Gastrocnemius medialis (tissue), 4 donors: ENCODE data around the gene NEDD1. TPM values are rescaled to one million over a fixed set of nuclear protein-coding genes. Genes with fewer than 3 reads are reported as not detected.

Experiments
- ATAC-seq, 2 donors: fragments of 150-250 bp; one replicate each; pipeline ENCODE4 v1.9.1; 2016
- DNase-seq, 2 donors: peaks; one replicate each; pipeline ENCODE4 v3.0.0-alpha.2; 2019
- H3K27ac ChIP-seq, 4 donors: fragments of 200-600 bp; sonication (generic); 1 replicate in 1 of 4; 2 replicates in 3 of 4; pipeline ENCODE4 v1.5.1; 2016 to 2018; ENCODE audit warnings: mild to moderate bottlenecking in 2 of 4, moderate library complexity in 1 of 4
- H3K27me3 ChIP-seq, 3 donors: fragments of 200-600 bp; sonication (generic) in 2 of 3; 1 replicate in 1 of 3; 2 replicates in 2 of 3; pipeline versions ENCODE4 v1.5.1 to v1.6.0; 2016 to 2019; ENCODE audit warnings: mild to moderate bottlenecking in 1 of 3, moderate library complexity in 1 of 3
- H3K36me3 ChIP-seq, 2 donors: fragments of 200-600 bp; sonication (generic) in 1 of 2; one replicate each; pipeline ENCODE4 v1.5.1; 2017 to 2018
- H3K4me1 ChIP-seq, 2 donors: fragments of 200-600 bp; sonication (generic) in 1 of 2; one replicate each; pipeline ENCODE4 v1.5.1; 2016 to 2017; ENCODE audit warnings: mild to moderate bottlenecking in 2 of 2
- H3K4me3 ChIP-seq, 4 donors: fragments of 200-600 bp; sonication (generic) in 3 of 4; 1 replicate in 1 of 4; 2 replicates in 3 of 4; pipeline ENCODE4 v1.5.1; 2016 to 2019; ENCODE audit warnings: mild to moderate bottlenecking in 2 of 4
- H3K9me3 ChIP-seq, 3 donors: fragments of 200-600 bp; sonication (generic) in 2 of 3; 1 replicate in 1 of 3; 2 replicates in 2 of 3; pipeline ENCODE4 v1.5.1; 2016 to 2019
- POLR2A ChIP-seq, 2 donors: fragments of 450-650 bp; IDR thresholded peaks; one replicate each; pipeline ENCODE4 v1.6.1; 2017; ENCODE audit warnings: antibody characterized with exemption in 2 of 2, mild to moderate bottlenecking in 2 of 2, moderate library complexity in 2 of 2
- in situ Hi-C, 4 donors: fragments of 200-750 bp; cut with MboI; loops; one replicate each; pipeline versions ENCODE4 v1.15.0 to v1.8.0; 2017; ENCODE audit warnings: low sequenced_read_pairs in 4 of 4
- intact Hi-C: fragments of 100-400 bp; cut with DNase I; formaldehyde crosslinking; loops from one replicate; pipeline ENCODE4 v1.15.1; 2023; ENCODE audit warnings: low total_unique reads
- total RNA-seq, 4 donors: library from RNA; depleted of rRNA; stranded (reverse); fragments of >200 nt; gene quantifications; one replicate each; pipeline versions ENCODE4 v1.1.0 to v1.2.3, GENCODE V29; 2016
- TF ChIP-seq, protein P1 (sequence below), 5 experiments: fragments of 450-650 bp in 3 of 5; fragments of 200-600 bp in 2 of 5; sonication (generic) in 2 of 5; IDR thresholded peaks in 4 of 5; conservative IDR thresholded peaks in 1 of 5; 1 replicate in 4 of 5; 2 replicates in 1 of 5; pipeline ENCODE4 v1.5.1; 2016 to 2019; ENCODE audit warnings: antibody characterized with exemption in 5 of 5, mild to moderate bottlenecking in 3 of 5, moderate library complexity in 3 of 5

Gene NEDD1
- total RNA-seq, 4 donors from 2014 or later = 15.1 to 29.4 (median 22.1) TPM

DNA sequence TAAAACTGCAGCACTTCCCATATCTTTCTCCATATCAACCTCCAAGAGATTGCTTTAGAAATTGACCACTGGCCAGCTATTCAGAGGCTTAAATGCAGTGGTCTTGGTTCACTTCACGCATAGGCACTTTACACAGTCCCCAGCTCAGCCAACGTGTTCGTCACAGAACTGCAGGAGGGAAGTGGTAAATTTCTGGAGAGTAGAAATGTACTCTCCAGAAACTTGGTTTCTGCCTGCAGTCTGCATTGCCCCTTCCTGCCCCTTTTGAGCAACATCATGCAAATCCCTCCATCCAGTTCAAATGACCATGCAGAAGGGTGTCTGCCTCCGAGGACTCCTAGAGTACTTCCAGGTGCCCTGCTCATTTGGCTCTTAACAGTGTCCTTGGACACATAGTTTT is 42.7 kb upstream of the NEDD1 start:
- Histone ChIP-seq H3K27me3 (no peaks in the 10 kb centered on the region), H3K27ac (no peak overlapping the region), H3K4me1 (no peaks in the 10 kb centered on the region), H3K9me3 (no peaks in the 10 kb centered on the region), H3K36me3 (no peaks in the 10 kb centered on the region), H3K4me3 (no peak overlapping the region)
- DNase-seq (no peak), ATAC-seq (no peak)
- TF ChIP-seq POLR2A (IDR thresholded peaks at IDR 0.05) = no peak
- TF ChIP-seq, protein P1, sequence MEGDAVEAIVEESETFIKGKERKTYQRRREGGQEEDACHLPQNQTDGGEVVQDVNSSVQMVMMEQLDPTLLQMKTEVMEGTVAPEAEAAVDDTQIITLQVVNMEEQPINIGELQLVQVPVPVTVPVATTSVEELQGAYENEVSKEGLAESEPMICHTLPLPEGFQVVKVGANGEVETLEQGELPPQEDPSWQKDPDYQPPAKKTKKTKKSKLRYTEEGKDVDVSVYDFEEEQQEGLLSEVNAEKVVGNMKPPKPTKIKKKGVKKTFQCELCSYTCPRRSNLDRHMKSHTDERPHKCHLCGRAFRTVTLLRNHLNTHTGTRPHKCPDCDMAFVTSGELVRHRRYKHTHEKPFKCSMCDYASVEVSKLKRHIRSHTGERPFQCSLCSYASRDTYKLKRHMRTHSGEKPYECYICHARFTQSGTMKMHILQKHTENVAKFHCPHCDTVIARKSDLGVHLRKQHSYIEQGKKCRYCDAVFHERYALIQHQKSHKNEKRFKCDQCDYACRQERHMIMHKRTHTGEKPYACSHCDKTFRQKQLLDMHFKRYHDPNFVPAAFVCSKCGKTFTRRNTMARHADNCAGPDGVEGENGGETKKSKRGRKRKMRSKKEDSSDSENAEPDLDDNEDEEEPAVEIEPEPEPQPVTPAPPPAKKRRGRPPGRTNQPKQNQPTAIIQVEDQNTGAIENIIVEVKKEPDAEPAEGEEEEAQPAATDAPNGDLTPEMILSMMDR (IDR thresholded peaks at IDR 0.05 in 4 of 5, conservative IDR thresholded peaks at IDR 0.05 in 1 of 5) = no peak
- in situ Hi-C loops = loop anchor here in 1 of 4 donors (25.0 kb wide), 1 partner anchor 102 kb away; no protein-coding TSS in a partner anchor
- intact Hi-C loops = no loop called here

DNA sequence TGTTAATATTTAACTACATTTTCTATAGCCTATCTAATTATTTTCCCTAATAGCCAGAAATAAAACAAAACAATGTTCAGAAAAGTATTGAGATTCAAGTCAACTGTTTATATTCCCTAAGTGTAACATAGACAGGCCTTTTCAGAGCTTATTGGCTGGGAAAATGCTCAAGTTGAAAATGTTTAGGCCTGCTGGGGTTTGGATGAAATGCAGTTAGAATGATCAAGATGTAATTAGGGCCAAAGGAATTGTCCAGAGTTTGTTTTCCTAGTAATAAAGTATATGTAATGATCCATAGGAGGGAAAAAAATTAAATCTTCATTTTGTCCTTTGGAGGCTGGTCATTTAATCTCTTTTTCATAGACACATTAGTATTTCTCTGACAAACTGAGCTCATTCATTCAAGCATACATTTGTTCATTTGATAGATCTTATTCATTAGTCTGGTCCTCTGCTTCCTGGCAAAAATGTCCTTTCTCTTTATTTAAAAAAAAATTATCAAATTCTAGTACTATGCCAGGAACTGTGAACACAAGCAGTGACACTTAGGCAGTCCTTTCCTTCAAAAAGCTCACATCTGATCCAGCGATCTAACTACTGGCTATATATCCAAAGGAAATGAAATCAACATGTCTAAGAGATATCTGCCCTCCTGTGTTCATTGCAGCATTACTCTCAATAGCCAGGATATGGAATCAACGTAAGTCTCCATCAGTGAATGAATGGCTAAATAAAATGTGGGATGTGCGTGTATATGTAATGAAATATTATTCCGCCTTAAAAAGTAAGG is 40.1 kb upstream of the NEDD1 start:
- intact Hi-C loops (no loop called here), in situ Hi-C loops (loop anchor here in 1 of 4 donors (25.0 kb wide), 1 partner anchor 105 kb away; no protein-coding TSS in a partner anchor)
- ATAC-seq (no peak), DNase-seq (no peak)
- no peak for TF ChIP-seq POLR2A (IDR thresholded peaks at IDR 0.05)
- TF ChIP-seq, protein P1 (IDR thresholded peaks at IDR 0.05 in 4 of 5, conservative IDR thresholded peaks at IDR 0.05 in 1 of 5) = no peak
- Histone ChIP-seq H3K36me3 (no peaks in the 10 kb centered on the region), H3K9me3 (no peaks in the 10 kb centered on the region), H3K4me3 (no peak overlapping the region), H3K4me1 (no peaks in the 10 kb centered on the region), H3K27me3 (no peaks in the 10 kb centered on the region), H3K27ac (no peak overlapping the region)

- H3K4me1 ChIP-seq = no peaks in the 10 kb centered on the region
- H3K27ac ChIP-seq = no peak overlapping the region
- no peaks in the 10 kb centered on the region for H3K27me3 ChIP-seq
- in situ Hi-C loops = loop anchor here in 1 of 4 donors (25.0 kb wide), 1 partner anchor 109 kb away; no protein-coding TSS in a partner anchor
- DNase-seq (no peak), ATAC-seq (no peak)
- TF ChIP-seq POLR2A (IDR thresholded peaks at IDR 0.05) = no peak
- TF ChIP-seq, protein P1 (IDR thresholded peaks at IDR 0.05 in 4 of 5, conservative IDR thresholded peaks at IDR 0.05 in 1 of 5) = no peak
- no peaks in the 10 kb centered on the region for H3K36me3 ChIP-seq
- intact Hi-C loops = no loop called here
- H3K9me3 ChIP-seq = no peaks in the 10 kb centered on the region
- no peak overlapping the region for H3K4me3 ChIP-seq
Observed at GRCh38 chr12:96870946-96871345, 36.1 kb upstream of the NEDD1 start.

DNA sequence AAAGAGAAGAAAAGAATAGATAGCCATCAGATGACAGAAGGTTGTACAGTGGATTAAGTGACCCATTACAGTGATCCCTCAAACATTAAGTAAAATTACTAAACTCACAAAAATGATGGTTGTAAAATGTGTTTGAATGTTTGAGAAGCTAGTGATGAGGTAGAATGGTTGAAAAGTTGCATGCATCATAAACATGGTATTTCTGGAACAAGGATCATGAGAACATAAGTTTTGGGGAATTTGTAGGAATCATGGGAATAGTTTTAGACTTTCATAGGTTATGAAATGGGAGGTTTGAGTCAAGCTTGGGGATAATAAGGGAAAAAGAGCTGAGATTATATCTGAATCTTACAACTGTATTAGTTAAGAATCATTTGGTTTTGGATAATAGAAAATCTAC is 34.1 kb upstream of the NEDD1 start:
- Histone ChIP-seq H3K9me3 (no peaks in the 10 kb centered on the region), H3K27me3 (no peaks in the 10 kb centered on the region), H3K36me3 (no peaks in the 10 kb centered on the region), H3K27ac (no peak overlapping the region), H3K4me1 (no peaks in the 10 kb centered on the region), H3K4me3 (no peak overlapping the region)
- intact Hi-C loops (no loop called here), in situ Hi-C loops (loop anchor here in 1 of 4 donors (25.0 kb wide), 1 partner anchor 111 kb away; no protein-coding TSS in a partner anchor)
- DNase-seq = no peak
- TF ChIP-seq, protein P1 (IDR thresholded peaks at IDR 0.05 in 4 of 5, conservative IDR thresholded peaks at IDR 0.05 in 1 of 5) = no peak
- no peak for TF ChIP-seq POLR2A (IDR thresholded peaks at IDR 0.05)
- ATAC-seq = no peak
